ENCODE measurements around the gene KIF26A. TPM values are rescaled to one million over a fixed set of nuclear protein-coding genes. Genes with fewer than 3 reads are reported as not detected.

Gene KIF26A
- total RNA-seq, 6 donors from 2014 or later: 1.8 to 7.3 (median 3.5) TPM

- peaks cover 0 to 23% (median 7%) of the 10 kb centered on the region in 4 donors for H3K27me3 ChIP-seq
- no peak overlapping the region for H3K27ac ChIP-seq
- ATAC-seq (ENCODE audit: low FRiP score in 2 of 2): no peak
- no peaks in the 10 kb centered on the region for H3K9me3 ChIP-seq
- no peak for TF ChIP-seq POLR2AphosphoS5 (IDR thresholded peaks at IDR 0.05)
- no peak for TF ChIP-seq CTCF (IDR thresholded peaks at IDR 0.05)
- DNase-seq: peak in 1 of 2 donors; percentile 34
- no peaks in the 10 kb centered on the region for H3K36me3 ChIP-seq
- peaks cover 17 to 31% (median 24%) of the 10 kb centered on the region in 4 donors for H3K4me1 ChIP-seq
- 74 to 85% methylated on average over 7 to 10 of the region's 11 CpGs for WGBS, 2 donors
- H3K4me3 ChIP-seq: no peak overlapping the region
These were observed 4.0 kb downstream of the KIF26A start for GRCh38 chr14:104142136-104142945.

- H3K4me3 ChIP-seq: no peak overlapping the region
- 81 to 91% methylated on average over 12 to 16 of the region's 16 CpGs for WGBS, 2 donors
- H3K27ac ChIP-seq: no peak overlapping the region
- DNase-seq (peak in 1 of 2 donors; percentile 28), ATAC-seq (ENCODE audit: low FRiP score in 2 of 2) (no peak)
- H3K36me3 ChIP-seq: no peaks in the 10 kb centered on the region
- peaks cover 0 to 18% (median 6%) of the 10 kb centered on the region in 4 donors for H3K27me3 ChIP-seq
- no peaks in the 10 kb centered on the region for H3K9me3 ChIP-seq
- TF ChIP-seq CTCF (IDR thresholded peaks at IDR 0.05): no peak
- TF ChIP-seq POLR2AphosphoS5 (IDR thresholded peaks at IDR 0.05): no peak
- TF ChIP-seq EP300 (IDR thresholded peaks at IDR 0.05): no peak
- no peak for TF ChIP-seq POLR2A (IDR thresholded peaks at IDR 0.05)
- H3K4me1 ChIP-seq: peaks cover 11 to 24% (median 19%) of the 10 kb centered on the region in 4 donors
These were observed 4.6 kb downstream of the KIF26A start for GRCh38 chr14:104142946-104143470.

GRCh38 chr14:104143521-104144452 lies 5.4 kb downstream of the KIF26A start:
- H3K9me3 ChIP-seq: no peaks in the 10 kb centered on the region
- peak in 1 of 2 donors; percentile 65 for DNase-seq

GRCh38 chr14:104144453-104144790 lies 6.0 kb downstream of the KIF26A start:
- H3K9me3 ChIP-seq: no peaks in the 10 kb centered on the region
- no peaks in the 10 kb centered on the region for H3K36me3 ChIP-seq
- H3K4me3 ChIP-seq: no peak overlapping the region
- WGBS, 2 donors: 77 to 86% methylated on average over 4 of the region's 4 CpGs
- TF ChIP-seq EP300 (IDR thresholded peaks at IDR 0.05) (no peak), POLR2A (IDR thresholded peaks at IDR 0.05) (no peak), POLR2AphosphoS5 (IDR thresholded peaks at IDR 0.05) (no peak), CTCF (IDR thresholded peaks at IDR 0.05) (no peak)
- ATAC-seq (ENCODE audit: low FRiP score in 2 of 2) (no peak), DNase-seq (no peak)
- H3K27ac ChIP-seq: no peak overlapping the region
- H3K27me3 ChIP-seq: peaks cover 0 to 4% (median 0%) of the 10 kb centered on the region in 4 donors
- H3K4me1 ChIP-seq: peaks cover 2 to 19% (median 14%) of the 10 kb centered on the region in 4 donors

More at GRCh38 chr14:104143521-104144452, 5.4 kb downstream of the KIF26A start:
- no peak for ATAC-seq (ENCODE audit: low FRiP score in 2 of 2)
- no peaks in the 10 kb centered on the region for H3K36me3 ChIP-seq
- no peak overlapping the region for H3K27ac ChIP-seq
- peaks cover 6 to 16% (median 15%) of the 10 kb centered on the region in 4 donors for H3K4me1 ChIP-seq
- no peak overlapping the region for H3K4me3 ChIP-seq
- no peak for TF ChIP-seq POLR2A (IDR thresholded peaks at IDR 0.05)
- TF ChIP-seq EP300 (IDR thresholded peaks at IDR 0.05): no peak
- 85 to 94% methylated on average over 9 to 25 of the region's 26 CpGs for WGBS, 2 donors
- peaks cover 0 to 10% (median 2%) of the 10 kb centered on the region in 4 donors for H3K27me3 ChIP-seq
